Lower leg skin (tissue), 4 donors: ENCODE measurements around the gene RPS6KC1. TPM values are rescaled to one million over a fixed set of nuclear protein-coding genes. Genes with fewer than 3 reads are reported as not detected.

ENCODE experiments used
- DNase-seq, 2 donors: peaks; one replicate each; pipeline ENCODE4 v3.0.0-alpha.2; 2019; ENCODE audit warnings: low spot score in 2 of 2
- H3K4me3 ChIP-seq: fragments of 200-600 bp; sonication (generic); 2 replicates; pipeline ENCODE4 v1.5.1; 2017; ENCODE audit warnings: mild to moderate bottlenecking, low read depth; ENCODE audit not compliant: poor library complexity, severe bottlenecking
- POLR2A ChIP-seq, 2 donors: fragments of 450-650 bp; IDR thresholded peaks; one replicate each; pipeline ENCODE4 v1.6.1; 2016 to 2017; ENCODE audit warnings: antibody characterized with exemption in 2 of 2, mild to moderate bottlenecking in 1 of 2, moderate library complexity in 1 of 2
- WGBS, 2 donors: methylation state at CpG; one replicate each; pipeline ENCODE4 v1.1.5; 2018; 5-methylcytosine and 5-hydroxymethylcytosine counted together
- intact Hi-C: fragments of 100-400 bp; cut with DNase I; formaldehyde crosslinking; loops from one replicate; pipeline ENCODE4 v1.15.0; 2023; ENCODE audit warnings: low total_unique reads
- total RNA-seq, 4 donors: library from RNA; depleted of rRNA; stranded (reverse); fragments of >200 nt; gene quantifications; one replicate each; pipeline ENCODE4 v1.1.0, GENCODE V29; 2016
- TF ChIP-seq, protein P1 (sequence below), 3 donors: fragments of 450-650 bp; IDR thresholded peaks; one replicate each; pipeline ENCODE4 v1.5.1; 2016; ENCODE audit warnings: antibody characterized with exemption in 3 of 3, mild to moderate bottlenecking in 3 of 3, moderate library complexity in 2 of 3

RPS6KC1 gene
- total RNA-seq, 4 donors from 2014 or later, result 7.6 to 15.5 (median 10.6) TPM

DNA sequence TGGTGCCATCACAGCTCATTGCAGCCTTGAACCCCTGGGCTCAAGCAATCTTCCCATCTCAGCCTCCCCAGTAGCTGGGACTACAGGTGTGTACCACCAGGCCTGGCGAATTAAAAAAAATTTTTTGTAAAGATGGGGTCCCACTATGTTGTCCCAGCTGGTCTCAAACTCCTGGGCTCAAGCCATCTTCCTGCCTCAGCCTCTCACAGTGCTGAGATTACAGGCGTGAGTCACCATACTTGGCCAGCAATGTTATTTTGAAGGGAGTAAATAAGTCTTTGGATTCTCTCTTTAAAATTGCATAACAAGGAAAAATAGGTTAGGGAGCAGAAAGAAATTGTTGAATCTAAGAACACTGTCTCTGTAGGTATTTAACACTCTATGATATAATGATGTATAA, 111.3 kb downstream of the RPS6KC1 start:
- intact Hi-C loops, result no loop called here
- no peak for TF ChIP-seq POLR2A (IDR thresholded peaks at IDR 0.05)
- TF ChIP-seq, protein P1, sequence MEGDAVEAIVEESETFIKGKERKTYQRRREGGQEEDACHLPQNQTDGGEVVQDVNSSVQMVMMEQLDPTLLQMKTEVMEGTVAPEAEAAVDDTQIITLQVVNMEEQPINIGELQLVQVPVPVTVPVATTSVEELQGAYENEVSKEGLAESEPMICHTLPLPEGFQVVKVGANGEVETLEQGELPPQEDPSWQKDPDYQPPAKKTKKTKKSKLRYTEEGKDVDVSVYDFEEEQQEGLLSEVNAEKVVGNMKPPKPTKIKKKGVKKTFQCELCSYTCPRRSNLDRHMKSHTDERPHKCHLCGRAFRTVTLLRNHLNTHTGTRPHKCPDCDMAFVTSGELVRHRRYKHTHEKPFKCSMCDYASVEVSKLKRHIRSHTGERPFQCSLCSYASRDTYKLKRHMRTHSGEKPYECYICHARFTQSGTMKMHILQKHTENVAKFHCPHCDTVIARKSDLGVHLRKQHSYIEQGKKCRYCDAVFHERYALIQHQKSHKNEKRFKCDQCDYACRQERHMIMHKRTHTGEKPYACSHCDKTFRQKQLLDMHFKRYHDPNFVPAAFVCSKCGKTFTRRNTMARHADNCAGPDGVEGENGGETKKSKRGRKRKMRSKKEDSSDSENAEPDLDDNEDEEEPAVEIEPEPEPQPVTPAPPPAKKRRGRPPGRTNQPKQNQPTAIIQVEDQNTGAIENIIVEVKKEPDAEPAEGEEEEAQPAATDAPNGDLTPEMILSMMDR (IDR thresholded peaks at IDR 0.05), result no peak
- WGBS, 2 donors, result 69 to 75% methylated on average over 2 of the region's 2 CpGs
- peak in 1 of 2 donors; percentile 62 for DNase-seq
- no peak overlapping the region for H3K4me3 ChIP-seq

DNA sequence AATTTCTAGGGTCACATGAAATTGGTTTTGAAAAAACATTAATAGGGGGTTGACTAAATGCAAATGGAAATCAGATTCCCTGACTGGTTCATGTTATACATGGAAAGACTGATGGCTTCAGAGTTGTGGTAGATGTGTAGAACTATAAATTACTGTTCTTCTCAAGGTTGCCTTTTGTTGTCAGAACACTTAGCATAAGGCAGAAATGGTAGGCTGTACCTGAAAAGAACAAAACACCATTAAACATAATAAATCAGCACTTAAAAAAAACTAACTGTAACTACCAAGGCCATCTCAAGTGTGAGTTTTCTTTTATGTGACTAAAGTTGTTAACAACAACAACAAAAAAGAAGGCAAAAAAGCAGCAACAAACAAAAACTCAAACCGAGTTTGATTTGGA, 111.8 kb downstream of the RPS6KC1 start:
- TF ChIP-seq, protein P1 (IDR thresholded peaks at IDR 0.05), result no peak
- no peak for TF ChIP-seq POLR2A (IDR thresholded peaks at IDR 0.05)
- 63 to 68% methylated on average over 1 of the region's 1 CpG for WGBS, 2 donors
- intact Hi-C loops, result no loop called here
- DNase-seq, result no peak
- no peak overlapping the region for H3K4me3 ChIP-seq

DNA sequence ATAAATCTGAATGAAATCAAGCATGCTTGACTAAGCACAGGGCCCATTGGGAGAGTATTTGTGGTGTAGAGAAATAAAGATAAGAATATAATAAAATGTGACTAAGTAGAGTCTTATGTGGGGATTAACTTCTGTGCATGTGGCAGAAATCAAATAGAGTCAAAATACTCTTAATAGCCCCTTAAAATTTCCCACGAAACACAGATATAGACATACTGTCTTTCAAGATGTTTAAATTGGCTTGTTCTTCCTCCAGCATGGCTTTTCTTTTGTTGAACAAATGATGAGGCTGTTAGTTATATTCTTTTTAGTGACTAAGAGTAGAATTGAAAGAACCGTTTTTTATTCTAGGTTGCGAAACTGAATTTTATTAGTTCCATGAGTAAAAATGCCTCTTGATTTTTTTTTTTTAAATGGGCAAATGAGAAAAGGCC, 112.3 kb downstream of the RPS6KC1 start:
- no peak for DNase-seq
- intact Hi-C loops, result no loop called here
- 68 to 69% methylated on average over 3 of the region's 3 CpGs for WGBS, 2 donors
- TF ChIP-seq POLR2A (IDR thresholded peaks at IDR 0.05), result no peak
- no peak overlapping the region for H3K4me3 ChIP-seq

DNA sequence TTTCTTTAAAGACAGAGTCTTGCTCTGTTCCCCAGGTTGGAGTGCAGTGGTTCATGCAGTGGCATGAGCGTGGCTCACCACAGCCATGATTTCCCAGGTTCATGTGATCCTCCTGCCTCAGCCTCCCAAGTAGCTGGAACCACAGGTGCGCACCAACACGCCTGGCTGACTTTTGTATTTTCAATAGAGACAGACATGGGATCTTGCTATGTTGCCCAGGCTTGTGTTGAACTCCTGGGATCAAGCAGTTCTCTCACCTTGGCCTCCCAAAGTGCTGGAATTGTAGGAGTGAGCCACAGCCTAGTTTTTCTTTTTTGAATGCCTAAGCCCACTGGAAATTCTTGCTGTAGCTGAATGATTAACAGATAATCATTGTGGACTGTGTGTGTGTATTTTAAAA, 113.5 kb downstream of the RPS6KC1 start:
- DNase-seq, result no peak
- WGBS, 2 donors, result 95 to 100% methylated on average over 3 of the region's 3 CpGs
- intact Hi-C loops, result no loop called here
- no peak overlapping the region for H3K4me3 ChIP-seq
- no peak for TF ChIP-seq POLR2A (IDR thresholded peaks at IDR 0.05)
- TF ChIP-seq, protein P1 (IDR thresholded peaks at IDR 0.05), result no peak

DNA sequence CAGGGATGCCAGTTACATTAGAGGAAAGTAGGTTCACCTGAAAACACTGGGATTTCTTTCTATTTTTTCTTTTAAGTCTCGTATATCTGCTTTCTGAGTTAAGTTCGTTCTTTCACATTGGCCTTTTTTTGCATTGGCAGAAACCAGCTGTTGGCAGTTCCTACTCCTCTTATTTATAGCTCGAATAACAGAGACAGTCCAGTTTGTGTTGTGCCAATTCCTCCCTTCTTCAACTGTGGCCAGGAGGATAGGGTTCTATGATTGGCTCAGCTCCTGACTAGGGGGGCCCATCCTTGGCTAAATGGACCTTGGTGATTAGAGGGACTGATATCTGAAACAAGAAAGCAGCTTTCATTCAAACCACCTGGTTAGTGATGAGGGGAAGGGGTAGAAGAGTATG, 115.8 kb downstream of the RPS6KC1 start:
- no peak for DNase-seq
- TF ChIP-seq, protein P1 (IDR thresholded peaks at IDR 0.05), result no peak
- TF ChIP-seq POLR2A (IDR thresholded peaks at IDR 0.05), result no peak
- H3K4me3 ChIP-seq, result no peak overlapping the region
- WGBS, 2 donors, result 46 to 55% methylated on average over 3 of the region's 3 CpGs
- intact Hi-C loops, result no loop called here

DNA sequence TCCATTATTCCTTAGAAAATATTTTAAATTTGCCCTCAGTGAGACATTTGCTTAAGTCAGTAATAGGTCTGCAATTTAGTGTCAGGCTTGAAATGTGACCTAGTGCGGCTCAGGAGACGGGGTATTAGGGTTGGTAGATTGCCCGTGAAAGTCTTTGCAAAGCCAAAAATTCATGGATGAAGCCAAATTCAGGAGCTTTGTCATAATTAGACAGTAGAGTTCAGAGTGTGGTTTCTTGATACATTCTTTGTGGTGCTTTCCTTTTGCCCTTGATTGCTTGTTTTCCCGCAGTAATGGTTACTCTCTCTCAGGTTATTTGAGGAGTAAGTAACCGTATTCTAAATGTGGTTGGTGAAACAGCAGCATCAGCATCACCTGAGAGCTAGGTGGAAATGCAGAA, 120.7 kb downstream of the RPS6KC1 start:
- intact Hi-C loops, result no loop called here
- no peak overlapping the region for H3K4me3 ChIP-seq
- no peak for DNase-seq
- 93 to 95% methylated on average over 5 of the region's 5 CpGs for WGBS, 2 donors
- TF ChIP-seq POLR2A (IDR thresholded peaks at IDR 0.05), result no peak
- TF ChIP-seq, protein P1 (IDR thresholded peaks at IDR 0.05), result no peak
